GM12878 (cell line): ENCODE data around the gene MYCBPAP.

Experiments used
- CBFB ChIP-seq: IDR thresholded peaks from 2 replicates; pipeline ENCODE4 v1.6.1; 2016; ENCODE audit warnings: antibody characterized with exemption, low read depth
- TF ChIP-seq, protein P1 (sequence below): IDR thresholded peaks from 2 replicates; pipeline ENCODE4 v1.6.1; 2012; ENCODE audit warnings: low read depth, low read length, improper control_type of control experiment

DNA sequence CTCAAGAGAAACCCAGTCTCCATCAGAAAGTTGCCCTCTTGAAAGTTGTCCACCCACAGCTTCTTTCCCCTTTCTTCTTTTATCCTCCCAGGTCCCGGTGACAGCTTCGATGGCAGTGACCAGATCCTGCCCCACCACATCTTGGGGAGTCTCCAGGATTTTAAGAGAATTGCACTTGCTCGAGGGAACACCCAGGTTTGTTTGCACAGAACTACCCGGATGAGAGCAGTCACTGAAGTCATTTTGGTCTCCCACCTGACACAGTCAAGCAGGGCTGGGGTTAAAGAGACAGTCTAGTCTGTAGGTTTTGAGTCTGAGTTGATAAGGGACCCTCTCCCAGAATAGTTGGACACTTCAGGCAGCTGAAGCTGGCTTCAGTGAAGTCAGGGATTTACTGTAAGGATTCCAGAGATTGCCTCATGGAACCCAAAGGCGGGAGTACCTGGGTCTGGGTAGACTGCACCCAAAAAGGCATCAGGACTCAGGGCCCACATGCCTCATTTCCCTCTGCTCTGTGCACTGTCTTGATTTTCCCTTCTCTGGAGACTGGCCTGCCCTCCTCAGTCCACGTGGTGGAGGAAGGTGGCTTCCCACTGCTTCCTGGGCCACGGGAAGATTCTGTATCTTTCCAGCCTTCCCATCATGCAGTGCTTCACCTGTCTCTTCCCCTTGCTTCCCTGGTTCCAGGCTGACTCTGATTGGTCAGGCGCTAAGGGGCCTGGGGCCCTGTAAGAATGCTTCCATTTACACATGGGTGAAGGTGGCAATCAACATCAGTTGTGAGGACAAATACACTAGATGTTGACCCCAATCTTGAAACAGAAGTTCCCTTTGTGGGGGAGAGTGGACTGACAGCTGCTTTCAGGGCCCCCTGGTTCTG, 9.5 kb downstream of the MYCBPAP start:
- TF ChIP-seq, protein P1, sequence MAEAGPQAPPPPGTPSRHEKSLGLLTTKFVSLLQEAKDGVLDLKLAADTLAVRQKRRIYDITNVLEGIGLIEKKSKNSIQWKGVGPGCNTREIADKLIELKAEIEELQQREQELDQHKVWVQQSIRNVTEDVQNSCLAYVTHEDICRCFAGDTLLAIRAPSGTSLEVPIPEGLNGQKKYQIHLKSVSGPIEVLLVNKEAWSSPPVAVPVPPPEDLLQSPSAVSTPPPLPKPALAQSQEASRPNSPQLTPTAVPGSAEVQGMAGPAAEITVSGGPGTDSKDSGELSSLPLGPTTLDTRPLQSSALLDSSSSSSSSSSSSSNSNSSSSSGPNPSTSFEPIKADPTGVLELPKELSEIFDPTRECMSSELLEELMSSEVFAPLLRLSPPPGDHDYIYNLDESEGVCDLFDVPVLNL: no peak
- TF ChIP-seq CBFB: no peak
